Neural progenitor cell (in vitro differentiated cells): ENCODE results near the gene CBLB. TPM values are rescaled to one million over a fixed set of nuclear protein-coding genes. Genes with fewer than 3 reads are reported as not detected.
A peak's percentile ranks its signal among the peaks of the same experiment; 100 is the strongest.

Experiments used
- DNase-seq: peaks from one replicate; pipeline ENCODE4 v3.0.0-alpha.2; 2016; ENCODE audit warnings: low spot score
- H2AFZ ChIP-seq: fragments of 200-600 bp; sonication (generic); replicated peaks from 2 replicates; pipeline ENCODE4 v1.6.1; 2016; ENCODE audit warnings: antibody characterized with exemption
- H3F3A ChIP-seq: fragments of 200-600 bp; sonication (generic); 2 replicates; pipeline ENCODE4 v1.6.1; 2016; ENCODE audit warnings: antibody characterized with exemption, low read depth
- H3K27ac ChIP-seq: fragments of 200-600 bp; sonication (generic); 2 replicates; pipeline ENCODE4 v1.5.1; 2016; ENCODE audit warnings: mild to moderate bottlenecking
- H3K27me3 ChIP-seq: fragments of 200-600 bp; sonication (generic); 2 replicates; pipeline ENCODE4 v1.6.1; 2016; ENCODE audit warnings: mild to moderate bottlenecking, moderate library complexity
- H3K36me3 ChIP-seq: fragments of 200-600 bp; sonication (generic); 2 replicates; pipeline ENCODE4 v1.5.1; 2016
- H3K4me1 ChIP-seq: fragments of 200-600 bp; sonication (generic); 2 replicates; pipeline ENCODE4 v1.6.1; 2016; ENCODE audit warnings: mixed run types
- H3K4me2 ChIP-seq: fragments of 200-600 bp; sonication (generic); 2 replicates; pipeline ENCODE4 v1.6.1; 2016
- H3K4me3 ChIP-seq: fragments of 200-600 bp; sonication (generic); 2 replicates; pipeline ENCODE4 v1.5.1; 2016
- H3K79me2 ChIP-seq: fragments of 200-600 bp; sonication (generic); 2 replicates; pipeline ENCODE4 v1.6.1; 2016; ENCODE audit warnings: low read depth
- H3K9ac ChIP-seq: fragments of 200-600 bp; sonication (generic); 2 replicates; pipeline ENCODE4 v1.6.1; 2016
- H3K9me3 ChIP-seq: fragments of 200-600 bp; sonication (generic); 2 replicates; pipeline ENCODE4 v1.5.1; 2016; ENCODE audit warnings: low read depth
- H4K20me1 ChIP-seq: fragments of 200-600 bp; sonication (generic); 2 replicates; pipeline ENCODE4 v1.6.1; 2016; ENCODE audit warnings: low read depth
- H3K27ac Mint-ChIP-seq: 3 replicates; pipeline ENCODE4 v1.8.0; 2021; ENCODE audit warnings: mixed read lengths
- H3K27me3 Mint-ChIP-seq: 2 replicates; pipeline ENCODE4 v1.8.0; 2022; ENCODE audit warnings: low read depth, mild to moderate bottlenecking, inconsistent platforms, moderate library complexity, mixed read lengths; ENCODE audit not compliant: insufficient read depth
- H3K36me3 Mint-ChIP-seq: 3 replicates; pipeline ENCODE4 v1.8.0; 2021; ENCODE audit warnings: mixed read lengths
- H3K4me1 Mint-ChIP-seq: 3 replicates; pipeline ENCODE4 v1.8.0; 2021; ENCODE audit warnings: mixed read lengths
- H3K4me3 Mint-ChIP-seq: 3 replicates; pipeline ENCODE4 v1.8.0; 2021; ENCODE audit warnings: mild to moderate bottlenecking, moderate library complexity, mixed read lengths
- H3K9me3 Mint-ChIP-seq: 3 replicates; pipeline ENCODE4 v1.8.0; 2020; ENCODE audit warnings: mixed read lengths
- CTCF ChIP-seq: fragments of 200-600 bp; sonication (generic); IDR thresholded peaks from 2 replicates; pipeline ENCODE4 v1.5.1; 2017; ENCODE audit warnings: antibody characterized with exemption, mild to moderate bottlenecking
- EZH2 ChIP-seq: fragments of 200-600 bp; sonication (generic); IDR thresholded peaks from 2 replicates; pipeline ENCODE4 v1.6.1; 2017; ENCODE audit warnings: antibody characterized with exemption, mild to moderate bottlenecking, moderate library complexity
- EZH2phosphoT487 ChIP-seq: fragments of 200-600 bp; sonication (generic); IDR thresholded peaks from 2 replicates; pipeline ENCODE4 v1.6.1; 2017; ENCODE audit warnings: antibody characterized with exemption
- total RNA-seq: library from RNA; depleted of rRNA; stranded (reverse); fragments of >200 nt; gene quantifications from 2 replicates; pipeline ENCODE4 v1.2.3, GENCODE V29; 2015; ENCODE audit warnings: low replicate concordance

Gene CBLB
- total RNA-seq, 1 donor from 2014 or later = 105 TPM

GRCh38 chr3:105691053-105691452 lies 177.8 kb downstream of the CBLB start:
- Mint-ChIP-seq H3K9me3 (no peaks in the 10 kb centered on the region), H3K4me1 (no peaks in the 10 kb centered on the region), H3K27ac (no peak overlapping the region), H3K4me3 (no peak overlapping the region), H3K36me3 (peaks cover 15% of the 10 kb centered on the region), H3K27me3 (no peaks in the 10 kb centered on the region)
- Histone ChIP-seq H2AFZ (no peak overlapping the region), H3K4me3 (no peak overlapping the region), H3K36me3 (peaks cover 6% of the 10 kb centered on the region), H3K9ac (no peak overlapping the region), H3F3A (no peaks in the 10 kb centered on the region), H4K20me1 (no peaks in the 10 kb centered on the region), H3K9me3 (no peaks in the 10 kb centered on the region), H3K27me3 (no peaks in the 10 kb centered on the region), H3K79me2 (no peaks in the 10 kb centered on the region), H3K4me2 (no peak overlapping the region), H3K27ac (no peak overlapping the region), H3K4me1 (peaks cover 8% of the 10 kb centered on the region)
- TF ChIP-seq EZH2phosphoT487 = no peak
- no peak for TF ChIP-seq EZH2
- no peak for TF ChIP-seq CTCF
- DNase-seq = no peak

- H3K79me2 ChIP-seq = no peaks in the 10 kb centered on the region
- peaks cover 14% of the 10 kb centered on the region for H3K36me3 ChIP-seq
- no peak for DNase-seq
- H4K20me1 ChIP-seq = no peaks in the 10 kb centered on the region
- peaks cover 18% of the 10 kb centered on the region for H3K36me3 Mint-ChIP-seq
- peaks cover 8% of the 10 kb centered on the region for H3K4me1 ChIP-seq
- H3K4me2 ChIP-seq = no peak overlapping the region
- H3K27ac ChIP-seq = peak overlapping the region; percentile 46
- no peak overlapping the region for H3K9ac ChIP-seq
- no peaks in the 10 kb centered on the region for H3K9me3 ChIP-seq
- H3K27ac Mint-ChIP-seq = no peak overlapping the region
- H3K4me3 ChIP-seq = no peak overlapping the region
- no peak overlapping the region for H2AFZ ChIP-seq
- no peaks in the 10 kb centered on the region for H3F3A ChIP-seq
- no peaks in the 10 kb centered on the region for H3K27me3 ChIP-seq
- no peak overlapping the region for H3K4me3 Mint-ChIP-seq
- H3K27me3 Mint-ChIP-seq = no peaks in the 10 kb centered on the region
- no peaks in the 10 kb centered on the region for H3K4me1 Mint-ChIP-seq
- no peak for TF ChIP-seq EZH2
- TF ChIP-seq CTCF = no peak
- TF ChIP-seq EZH2phosphoT487 = no peak
- H3K9me3 Mint-ChIP-seq = no peaks in the 10 kb centered on the region
Measured at GRCh38 chr3:105688821-105689220, 180.0 kb downstream of the CBLB start.

GRCh38 chr3:105686278-105686897 lies 182.4 kb downstream of the CBLB start:
- H3K36me3 Mint-ChIP-seq = peaks cover 11% of the 10 kb centered on the region

More at GRCh38 chr3:105686278-105686897, 182.4 kb downstream of the CBLB start:
- Mint-ChIP-seq H3K4me3 (no peak overlapping the region), H3K27me3 (no peaks in the 10 kb centered on the region), H3K9me3 (no peaks in the 10 kb centered on the region), H3K4me1 (no peaks in the 10 kb centered on the region), H3K27ac (no peak overlapping the region)
- no peak overlapping the region for H3K4me2 ChIP-seq
- no peak overlapping the region for H3K4me3 ChIP-seq
- H3K4me1 ChIP-seq = peaks cover 8% of the 10 kb centered on the region
- H2AFZ ChIP-seq = no peak overlapping the region
- no peak overlapping the region for H3K27ac ChIP-seq
- TF ChIP-seq EZH2phosphoT487 = no peak
- peak; percentile 81 for TF ChIP-seq CTCF
- H3F3A ChIP-seq = no peaks in the 10 kb centered on the region
- H3K36me3 ChIP-seq = peaks cover 15% of the 10 kb centered on the region
- no peaks in the 10 kb centered on the region for H4K20me1 ChIP-seq
- no peaks in the 10 kb centered on the region for H3K27me3 ChIP-seq
- no peaks in the 10 kb centered on the region for H3K79me2 ChIP-seq
- no peak overlapping the region for H3K9ac ChIP-seq
- DNase-seq = peak; percentile 5
- H3K9me3 ChIP-seq = no peaks in the 10 kb centered on the region
